KG1 (cell line): ENCODE measurements around the gene C3orf33.
"Not testable (repeated sequence)": the region's sequence is repeated elsewhere in the genome, so short reads cannot be mapped to it uniquely, and the experiment has no call there.

Source experiments
- DNase-seq: peaks from one replicate; lab custom pipeline; 2025; lab: John Stamatoyannopoulos, UW

The C3orf33 gene

GRCh38 chr3:155805802-155806618, at the start of gene C3orf33:
C3orf33 (minus strand) TSS chr3:155806278; CDS start chr3:155806252, 26 bp downstream.
- DNase-seq, result peak; percentile 73

GRCh38 chr3:155854141-155854940, 48.3 kb upstream of the C3orf33 start, which contains the start of gene SLC33A1:
SLC33A1 (minus strand) TSS chr3:155854427; CDS start chr3:155853997, 430 bp downstream.
- DNase-seq, result peak; percentile 97

- DNase-seq, result no peak
Observed at GRCh38 chr3:155853214-155854140, 47.4 kb upstream of the C3orf33 start.

- DNase-seq, result no peak
Observed at GRCh38 chr3:155852341-155852740, 46.3 kb upstream of the C3orf33 start.

GRCh38 chr3:155849404-155849803, 43.3 kb upstream of the C3orf33 start:
- DNase-seq, result not testable (repeated sequence)

- no peak for DNase-seq
Observed at GRCh38 chr3:155847993-155848392, 41.9 kb upstream of the C3orf33 start.

GRCh38 chr3:155846119-155846518, 40.0 kb upstream of the C3orf33 start:
- DNase-seq, result no peak

GRCh38 chr3:155843569-155843968, 37.5 kb upstream of the C3orf33 start:
- no peak for DNase-seq

- DNase-seq, result no peak
Observed at GRCh38 chr3:155835341-155836071, 29.4 kb upstream of the C3orf33 start.

GRCh38 chr3:155828490-155829098, 22.5 kb upstream of the C3orf33 start:
- not testable (repeated sequence) for DNase-seq

GRCh38 chr3:155815030-155815545, 9.0 kb upstream of the C3orf33 start:
- no peak for DNase-seq

- DNase-seq, result not testable (repeated sequence)
Observed at GRCh38 chr3:155813224-155813623, 7.1 kb upstream of the C3orf33 start.

GRCh38 chr3:155809181-155809580, 3.1 kb upstream of the C3orf33 start:
- DNase-seq, result no peak

GRCh38 chr3:155807823-155808222, 1.7 kb upstream of the C3orf33 start:
- no peak for DNase-seq

GRCh38 chr3:155805204-155805801, 775 bp downstream of the C3orf33 start:
- DNase-seq, result no peak

- no peak for DNase-seq
Observed at GRCh38 chr3:155804323-155804722, 1.8 kb downstream of the C3orf33 start.

- DNase-seq, result no peak
Observed at GRCh38 chr3:155792532-155792931, 13.5 kb downstream of the C3orf33 start.

GRCh38 chr3:155791190-155791589, 14.9 kb downstream of the C3orf33 start:
- DNase-seq, result no peak

GRCh38 chr3:155790272-155790925, 15.7 kb downstream of the C3orf33 start:
- DNase-seq, result no peak
